ENCODE results near the gene ADAMTS17. TPM values are rescaled to one million over a fixed set of nuclear protein-coding genes. Genes with fewer than 3 reads are reported as not detected.

Gene ADAMTS17
- total and polyA plus RNA-seq, 8 donors = 4.2 to 16.4 (median 10.8) TPM

- no peak for DNase-seq
- no peak for TF ChIP-seq CTCF (IDR thresholded peaks at IDR 0.05)
- Histone ChIP-seq H3K36me3 (no peaks in the 10 kb centered on the region), H3K27ac (no peak overlapping the region), H3K27me3 (no peaks in the 10 kb centered on the region), H3K9me3 (no peaks in the 10 kb centered on the region), H3K4me1 (peaks cover 25 to 43% (median 30%) of the 10 kb centered on the region in 3 donors), H3K4me3 (no peak overlapping the region)
- FAIRE-seq = no peak
- no peak for ATAC-seq
- intact Hi-C loops (cut with DNase I) = no loop called here
- 85 to 89% methylated on average over 9 of the region's 9 CpGs for WGBS, 2 donors
Measured at GRCh38 chr15:100030586-100031229, 311.1 kb downstream of the ADAMTS17 start.

- TF ChIP-seq CTCF (IDR thresholded peaks at IDR 0.05) = no peak
- DNase-seq (no peak), ATAC-seq (no peak), FAIRE-seq (no peak)
- WGBS, 2 donors = 57 to 63% methylated on average over 9 of the region's 9 CpGs
- no peaks in the 10 kb centered on the region for H3K36me3 ChIP-seq
- no peaks in the 10 kb centered on the region for H3K27me3 ChIP-seq
- H3K9me3 ChIP-seq = no peaks in the 10 kb centered on the region
- no peak overlapping the region for H3K4me3 ChIP-seq
- H3K4me1 ChIP-seq = peaks cover 25 to 38% (median 30%) of the 10 kb centered on the region in 3 donors
- H3K27ac ChIP-seq = no peak overlapping the region
- intact Hi-C loops (cut with DNase I) = no loop called here
Measured at GRCh38 chr15:100029868-100030479, 311.8 kb downstream of the ADAMTS17 start.

- intact Hi-C loops (cut with DNase I) = no loop called here
- H3K4me3 ChIP-seq = no peak overlapping the region
- H3K4me1 ChIP-seq = peaks cover 17 to 33% (median 23%) of the 10 kb centered on the region in 3 donors
- no peak for ATAC-seq
- no peaks in the 10 kb centered on the region for H3K36me3 ChIP-seq
- no peak overlapping the region for H3K27ac ChIP-seq
- H3K9me3 ChIP-seq = no peaks in the 10 kb centered on the region
- TF ChIP-seq CTCF (IDR thresholded peaks at IDR 0.05) = no peak
- no peak for FAIRE-seq
- no peaks in the 10 kb centered on the region for H3K27me3 ChIP-seq
- WGBS, 2 donors = 45 to 59% methylated on average over 3 of the region's 3 CpGs
- no peak for DNase-seq
Measured at GRCh38 chr15:100029045-100029444, 312.7 kb downstream of the ADAMTS17 start.

- no peak for FAIRE-seq
- intact Hi-C loops (cut with DNase I) = no loop called here
Measured at GRCh38 chr15:100026041-100026440, 315.7 kb downstream of the ADAMTS17 start.

More at GRCh38 chr15:100026041-100026440, 315.7 kb downstream of the ADAMTS17 start:
- Histone ChIP-seq H3K36me3 (no peaks in the 10 kb centered on the region), H3K27ac (no peak overlapping the region), H3K27me3 (no peaks in the 10 kb centered on the region), H3K4me1 (peaks cover 0 to 9% (median 0%) of the 10 kb centered on the region in 3 donors), H3K4me3 (no peak overlapping the region), H3K9me3 (no peaks in the 10 kb centered on the region)
- TF ChIP-seq CTCF (IDR thresholded peaks at IDR 0.05) = no peak
- WGBS, 2 donors = 98 to 99% methylated on average over 2 of the region's 2 CpGs
- ATAC-seq = no peak
- no peak for DNase-seq
